GM12874 (cell line): ENCODE measurements around the gene EPS8L3.

ENCODE experiments used
- TF ChIP-seq, protein P1 (sequence below): IDR thresholded peaks from 2 replicates; pipeline ENCODE4 v1.5.1; 2011; ENCODE audit warnings: low read depth, mild to moderate bottlenecking, control low read depth, low read length, moderate library complexity; ENCODE audit not compliant: insufficient read depth

EPS8L3 gene

DNA sequence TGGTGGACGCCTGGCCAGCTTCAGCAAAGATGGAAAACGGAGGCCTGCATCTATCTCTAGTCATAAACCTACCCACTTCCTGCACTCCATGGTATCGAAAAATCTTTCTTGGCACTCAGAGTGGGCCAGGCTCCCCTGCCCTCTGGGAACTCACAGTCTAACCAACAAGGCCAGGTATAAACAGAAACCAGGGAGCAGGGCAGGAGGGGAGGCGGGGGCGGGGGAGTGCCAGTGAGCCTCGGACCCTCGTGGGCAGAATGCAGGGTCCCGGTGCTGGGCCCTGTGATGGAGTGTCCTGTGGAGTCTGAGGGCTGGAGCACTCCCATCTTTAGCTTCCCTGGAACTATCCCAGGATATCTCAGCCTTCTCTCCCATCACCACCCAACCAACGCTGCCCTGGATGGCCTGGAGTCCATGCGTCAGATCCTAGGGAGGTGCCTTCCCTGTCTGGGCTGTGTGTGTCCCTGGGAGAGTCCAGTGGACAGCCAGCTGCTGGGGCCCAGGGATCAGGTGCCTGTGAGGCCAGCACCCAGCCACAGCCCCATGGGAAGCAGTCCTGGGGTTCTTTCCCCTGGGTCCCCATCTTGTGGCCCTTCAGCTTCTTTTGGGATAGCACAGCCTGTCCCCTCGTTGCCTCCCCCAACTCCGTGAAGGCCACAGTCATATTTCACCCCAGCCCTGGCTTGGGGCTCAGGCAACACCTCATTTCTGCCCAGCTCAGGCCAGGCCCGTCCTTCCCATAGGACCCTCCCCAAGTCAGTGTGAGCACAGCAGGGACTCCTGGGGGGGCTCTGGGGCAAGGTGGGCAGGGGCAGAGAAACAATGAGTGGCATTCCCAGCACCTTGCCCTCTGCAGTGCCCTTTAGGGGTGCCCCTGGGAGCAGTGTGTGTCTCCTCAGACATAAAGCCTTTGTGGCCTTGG is 1.1 kb upstream of the EPS8L3 start:
- TF ChIP-seq, protein P1, sequence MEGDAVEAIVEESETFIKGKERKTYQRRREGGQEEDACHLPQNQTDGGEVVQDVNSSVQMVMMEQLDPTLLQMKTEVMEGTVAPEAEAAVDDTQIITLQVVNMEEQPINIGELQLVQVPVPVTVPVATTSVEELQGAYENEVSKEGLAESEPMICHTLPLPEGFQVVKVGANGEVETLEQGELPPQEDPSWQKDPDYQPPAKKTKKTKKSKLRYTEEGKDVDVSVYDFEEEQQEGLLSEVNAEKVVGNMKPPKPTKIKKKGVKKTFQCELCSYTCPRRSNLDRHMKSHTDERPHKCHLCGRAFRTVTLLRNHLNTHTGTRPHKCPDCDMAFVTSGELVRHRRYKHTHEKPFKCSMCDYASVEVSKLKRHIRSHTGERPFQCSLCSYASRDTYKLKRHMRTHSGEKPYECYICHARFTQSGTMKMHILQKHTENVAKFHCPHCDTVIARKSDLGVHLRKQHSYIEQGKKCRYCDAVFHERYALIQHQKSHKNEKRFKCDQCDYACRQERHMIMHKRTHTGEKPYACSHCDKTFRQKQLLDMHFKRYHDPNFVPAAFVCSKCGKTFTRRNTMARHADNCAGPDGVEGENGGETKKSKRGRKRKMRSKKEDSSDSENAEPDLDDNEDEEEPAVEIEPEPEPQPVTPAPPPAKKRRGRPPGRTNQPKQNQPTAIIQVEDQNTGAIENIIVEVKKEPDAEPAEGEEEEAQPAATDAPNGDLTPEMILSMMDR, result no peak

DNA sequence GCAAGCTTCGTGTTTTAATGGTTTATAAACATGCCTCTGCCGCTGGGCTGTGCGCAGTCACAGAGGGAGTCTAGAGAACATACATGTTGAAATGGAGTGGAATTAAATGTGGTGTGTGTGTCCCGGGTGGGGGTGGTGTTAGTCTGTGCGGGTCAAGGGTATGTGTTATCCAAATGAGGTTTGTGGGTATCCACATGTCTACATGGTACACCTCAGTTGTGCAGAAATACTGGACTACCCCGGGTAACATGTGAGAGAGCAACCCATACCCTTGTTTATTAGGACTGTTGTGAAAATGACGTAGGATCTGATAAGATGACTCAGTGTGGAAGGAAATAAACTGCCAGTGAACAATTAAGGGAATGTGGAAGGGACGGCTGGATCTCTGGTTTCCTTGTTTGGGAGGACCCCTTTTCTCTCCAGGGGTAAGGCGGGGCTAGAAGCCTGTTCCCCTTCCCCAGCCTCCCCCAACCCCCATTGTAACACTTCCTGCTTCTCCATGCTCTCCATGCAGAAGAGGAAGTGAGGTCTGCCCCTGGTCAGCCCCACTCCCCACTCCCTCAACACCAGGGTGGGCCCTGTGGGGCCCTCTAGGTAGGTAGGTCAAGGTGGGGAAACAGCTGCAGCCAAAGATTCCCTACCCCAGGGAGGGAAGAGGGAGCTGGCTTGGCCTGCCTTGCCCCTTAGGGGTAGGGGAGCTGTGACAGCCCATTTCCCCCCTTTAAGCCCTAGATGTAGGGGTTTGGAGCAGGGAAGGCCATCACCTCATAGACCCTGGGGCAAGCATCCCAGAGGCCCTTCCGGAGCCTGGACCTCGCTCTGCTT is 690 bp downstream of the EPS8L3 start:
- TF ChIP-seq, protein P1, result no peak

DNA sequence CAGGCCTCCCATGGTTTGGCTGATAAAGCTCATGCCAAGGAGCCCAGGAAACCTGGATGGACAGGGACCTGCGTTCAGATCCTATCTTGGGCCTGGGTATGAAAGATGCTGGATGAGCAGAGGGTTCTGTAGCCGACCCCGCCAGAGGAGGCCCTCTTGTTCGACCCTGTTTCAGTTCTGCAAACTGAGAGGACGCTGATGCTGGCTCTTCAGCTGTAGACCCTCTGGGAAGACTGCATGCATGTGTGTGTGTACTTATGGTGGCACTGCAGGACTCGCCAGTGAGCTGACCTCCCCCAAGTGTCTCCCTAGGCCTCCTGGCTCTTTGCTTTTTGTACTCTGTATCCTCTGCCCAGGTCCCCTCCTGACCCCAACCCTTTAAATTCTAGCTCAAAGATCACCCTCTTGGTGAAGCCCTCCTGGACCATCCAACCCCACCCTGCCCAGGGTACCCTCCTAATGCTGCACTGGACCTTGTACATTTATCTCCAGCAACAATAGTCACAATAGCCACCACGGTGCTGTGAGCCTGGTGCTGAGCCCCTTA is 1.6 kb downstream of the EPS8L3 start:
- TF ChIP-seq, protein P1, result no peak

DNA sequence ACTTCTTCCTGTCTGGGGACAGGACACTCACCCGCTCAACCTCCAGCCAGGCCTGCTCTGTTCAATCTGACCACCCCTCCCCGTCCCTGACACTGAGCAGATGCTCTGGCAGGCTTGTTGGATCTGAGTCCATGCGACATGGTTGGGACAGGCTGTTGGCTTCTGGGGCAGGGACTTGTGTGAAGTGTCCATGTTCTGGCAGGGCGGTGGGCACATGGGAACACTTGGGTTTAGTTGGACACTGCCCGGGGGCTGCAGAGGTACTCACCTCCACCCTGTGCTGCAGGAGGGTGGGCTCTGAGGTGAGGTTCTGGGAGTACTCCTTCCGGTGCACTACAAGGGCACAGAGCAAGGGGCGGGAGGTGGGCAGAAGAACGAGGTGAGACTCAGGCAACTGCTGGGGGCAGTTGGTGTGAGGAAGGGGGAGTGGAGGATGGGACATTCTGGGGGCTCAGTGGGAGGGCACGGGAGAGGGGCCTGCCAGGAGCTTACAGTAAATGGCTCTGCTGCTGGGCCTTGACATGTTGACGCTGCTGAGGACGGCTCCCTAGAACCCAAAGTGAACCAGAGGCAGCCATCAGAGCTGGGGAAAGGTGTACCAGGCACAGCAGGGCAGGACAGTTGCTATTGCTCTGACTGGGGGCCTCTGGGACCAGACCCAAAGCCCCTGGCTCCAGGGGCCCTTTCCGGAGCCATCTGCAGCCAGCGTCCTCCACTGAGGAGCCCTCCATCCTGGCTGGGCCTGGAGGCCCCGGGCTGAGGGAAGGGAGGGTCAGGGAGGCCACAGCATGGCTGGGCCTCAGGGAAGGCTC is 2.3 kb downstream of the EPS8L3 start:
- TF ChIP-seq, protein P1, result no peak

DNA sequence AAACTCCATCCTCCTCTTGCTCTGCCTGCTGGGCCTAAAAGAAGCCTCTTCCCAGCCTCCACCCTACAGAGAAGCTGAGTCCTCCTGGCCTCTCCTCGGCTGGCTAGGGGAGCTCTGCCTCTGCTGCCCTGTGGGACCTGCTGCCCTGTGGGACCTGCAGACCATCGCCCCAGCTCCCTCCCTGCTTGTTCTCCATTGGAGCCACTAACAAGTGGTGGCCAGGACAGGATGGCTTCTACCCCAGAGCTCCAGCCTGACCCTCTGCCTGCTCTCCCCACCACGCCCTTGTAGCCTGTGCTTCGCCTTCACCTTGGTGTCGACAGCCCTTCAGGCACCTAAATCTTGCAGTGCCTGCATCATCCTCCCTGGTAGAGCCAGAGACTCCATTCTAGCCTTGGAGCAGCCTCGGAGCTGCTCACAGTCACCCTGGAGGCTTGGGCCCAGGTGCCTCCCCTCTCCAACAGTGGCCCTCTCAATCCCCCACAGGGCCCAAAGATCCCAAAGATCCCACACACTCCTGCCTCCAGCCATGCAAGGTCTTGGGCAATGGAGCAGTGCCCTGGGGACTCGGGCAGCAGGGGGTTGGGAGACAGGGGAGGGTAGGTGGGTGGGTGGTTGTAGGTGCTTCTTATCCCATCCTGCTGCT is 3.0 kb downstream of the EPS8L3 start:
- TF ChIP-seq, protein P1, result no peak

DNA sequence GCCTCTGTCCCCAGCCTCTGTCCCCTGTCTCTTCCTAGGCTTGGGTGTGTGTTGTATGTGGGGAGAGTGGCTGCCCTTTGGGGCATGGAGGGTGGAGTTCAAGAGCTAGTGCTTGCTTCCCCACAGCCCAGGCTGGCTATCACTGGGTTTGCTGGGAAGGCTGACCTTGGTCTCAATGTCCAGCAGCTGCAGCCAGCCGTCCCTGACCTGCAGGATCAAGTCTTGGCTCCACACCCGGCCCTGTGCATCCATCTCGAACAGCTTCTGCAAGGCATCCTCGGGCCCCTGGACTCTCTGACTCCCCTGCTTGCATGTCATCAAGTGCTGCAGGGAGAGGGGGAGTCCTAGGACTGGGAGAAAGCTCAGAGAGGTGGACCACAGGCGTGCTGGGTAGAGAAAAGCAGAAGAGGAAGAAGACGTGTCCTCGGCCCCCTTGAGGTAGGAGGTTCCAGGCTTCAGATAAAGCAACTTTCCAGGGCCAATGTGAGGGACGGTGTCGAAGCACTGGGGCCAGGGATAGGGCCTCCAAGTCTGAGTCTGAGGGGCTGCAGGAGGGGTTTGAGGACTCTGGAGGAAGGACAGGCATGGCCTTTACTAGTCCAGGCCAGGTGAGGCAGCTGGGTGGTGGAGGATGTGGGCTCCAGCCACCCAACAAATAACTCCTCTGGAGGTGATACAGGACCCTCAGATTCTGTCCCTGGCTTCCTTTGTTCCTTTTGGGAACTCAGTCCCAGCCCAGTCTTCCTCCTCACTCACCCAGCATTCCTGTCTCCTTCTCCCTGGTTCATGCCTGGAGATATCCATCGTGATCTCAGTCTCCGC is 4.0 kb downstream of the EPS8L3 start:
- TF ChIP-seq, protein P1, result no peak
